Fibroblast of the aortic adventitia (primary cell): ENCODE measurements around the gene ITPRIP. TPM values are rescaled to one million over a fixed set of nuclear protein-coding genes. Genes with fewer than 3 reads are reported as not detected.
A peak's percentile ranks its signal among the peaks of the same experiment; 100 is the strongest.

Experiments
- DNase-seq: peaks from one replicate; pipeline ENCODE4 v3.0.0-alpha.2; 2010; ENCODE audit warnings: low read depth
- H3K4me3 ChIP-seq: 2 replicates; pipeline ENCODE4 v1.5.1; 2011; ENCODE audit warnings: low read depth, mild to moderate bottlenecking, control low read depth, low read length, moderate library complexity
- total RNA-seq: library from RNA; depleted of rRNA; stranded (reverse); fragments of >200 nt; gene quantifications from 2 replicates; pipeline ENCODE4 v1.2.3, GENCODE V29; 2012; ENCODE audit warnings: low replicate concordance
- TF ChIP-seq, protein P1 (sequence below): IDR thresholded peaks from 2 replicates; pipeline ENCODE4 v1.5.1; 2011; ENCODE audit warnings: mild to moderate bottlenecking, low read length, control low read depth, inconsistent platforms; ENCODE audit not compliant: insufficient read depth

ITPRIP gene
- total RNA-seq, 1 donor, result 15.7 TPM

DNA sequence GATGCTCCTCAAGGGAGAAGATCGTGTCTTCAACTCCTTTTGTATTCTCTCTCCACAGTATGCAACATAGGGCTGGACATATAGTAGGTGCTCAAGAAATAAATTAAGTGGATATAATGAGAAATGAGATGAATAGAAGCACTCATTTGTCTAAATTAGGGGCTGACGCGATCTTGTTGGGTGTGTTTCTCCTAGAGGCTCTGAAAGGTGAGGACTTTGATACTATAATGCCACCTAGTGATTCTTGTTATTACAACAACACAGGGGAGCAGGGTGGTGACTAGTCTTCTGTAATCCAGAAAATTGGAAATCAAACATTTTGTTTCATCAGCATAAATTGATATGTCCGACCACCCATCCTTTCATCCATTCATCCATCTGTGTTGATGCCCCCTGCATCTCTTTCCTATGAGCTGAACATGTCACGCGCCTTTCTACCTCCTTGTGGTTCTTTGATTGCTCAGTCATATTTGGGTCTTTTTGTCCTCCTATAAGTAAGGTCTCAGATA is 11.9 kb upstream of the ITPRIP start:
- TF ChIP-seq, protein P1, sequence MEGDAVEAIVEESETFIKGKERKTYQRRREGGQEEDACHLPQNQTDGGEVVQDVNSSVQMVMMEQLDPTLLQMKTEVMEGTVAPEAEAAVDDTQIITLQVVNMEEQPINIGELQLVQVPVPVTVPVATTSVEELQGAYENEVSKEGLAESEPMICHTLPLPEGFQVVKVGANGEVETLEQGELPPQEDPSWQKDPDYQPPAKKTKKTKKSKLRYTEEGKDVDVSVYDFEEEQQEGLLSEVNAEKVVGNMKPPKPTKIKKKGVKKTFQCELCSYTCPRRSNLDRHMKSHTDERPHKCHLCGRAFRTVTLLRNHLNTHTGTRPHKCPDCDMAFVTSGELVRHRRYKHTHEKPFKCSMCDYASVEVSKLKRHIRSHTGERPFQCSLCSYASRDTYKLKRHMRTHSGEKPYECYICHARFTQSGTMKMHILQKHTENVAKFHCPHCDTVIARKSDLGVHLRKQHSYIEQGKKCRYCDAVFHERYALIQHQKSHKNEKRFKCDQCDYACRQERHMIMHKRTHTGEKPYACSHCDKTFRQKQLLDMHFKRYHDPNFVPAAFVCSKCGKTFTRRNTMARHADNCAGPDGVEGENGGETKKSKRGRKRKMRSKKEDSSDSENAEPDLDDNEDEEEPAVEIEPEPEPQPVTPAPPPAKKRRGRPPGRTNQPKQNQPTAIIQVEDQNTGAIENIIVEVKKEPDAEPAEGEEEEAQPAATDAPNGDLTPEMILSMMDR, result peak; percentile 54
- no peak overlapping the region for H3K4me3 ChIP-seq
- DNase-seq, result peak; percentile 85

DNA sequence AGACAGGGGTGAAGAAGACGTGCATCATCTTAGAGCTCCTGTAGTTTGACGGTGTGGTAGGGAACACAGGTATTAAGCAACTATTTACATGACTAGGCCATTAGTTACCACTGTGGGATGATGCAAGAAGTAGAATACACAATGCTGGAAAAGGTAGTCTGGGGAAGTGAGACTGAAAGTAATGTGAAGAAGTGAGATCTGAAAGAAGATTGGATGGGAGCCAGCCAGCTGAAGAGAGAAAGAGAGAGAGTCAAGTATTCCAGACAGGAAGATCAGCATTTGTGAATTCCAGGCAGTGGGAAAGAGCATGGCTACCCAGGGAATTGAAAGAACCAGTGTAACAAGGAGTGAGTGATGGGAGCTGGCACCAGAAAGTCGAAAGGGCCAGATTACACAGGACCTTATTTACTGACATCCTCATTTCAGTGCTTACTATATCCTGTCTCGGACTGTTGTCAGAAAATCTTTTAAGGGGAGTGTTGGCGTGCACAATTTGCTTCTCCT is 11.4 kb upstream of the ITPRIP start:
- DNase-seq, result peak; percentile 78
- H3K4me3 ChIP-seq, result no peak overlapping the region
- TF ChIP-seq, protein P1, result no peak

DNA sequence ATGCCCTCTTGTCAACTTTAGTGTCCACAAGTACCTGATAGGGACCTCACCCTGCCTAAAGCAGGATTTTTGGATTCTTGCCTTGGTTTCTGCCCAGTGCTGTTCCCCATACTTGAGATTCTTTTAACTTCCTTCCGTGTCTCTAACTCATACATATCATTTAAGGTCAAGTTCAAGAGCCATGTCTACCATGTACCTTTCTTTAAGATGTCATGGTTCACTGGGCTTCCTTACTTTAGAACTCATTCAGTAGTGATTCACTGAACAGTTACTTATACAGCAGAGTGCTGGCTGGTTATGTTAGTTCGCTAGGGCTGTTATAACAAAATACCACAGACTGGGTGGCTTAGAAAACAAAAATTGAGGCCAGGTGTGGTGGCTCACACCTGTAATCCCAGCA is 10.3 kb upstream of the ITPRIP start:
- DNase-seq, result no peak
- TF ChIP-seq, protein P1, result no peak
- no peak overlapping the region for H3K4me3 ChIP-seq

DNA sequence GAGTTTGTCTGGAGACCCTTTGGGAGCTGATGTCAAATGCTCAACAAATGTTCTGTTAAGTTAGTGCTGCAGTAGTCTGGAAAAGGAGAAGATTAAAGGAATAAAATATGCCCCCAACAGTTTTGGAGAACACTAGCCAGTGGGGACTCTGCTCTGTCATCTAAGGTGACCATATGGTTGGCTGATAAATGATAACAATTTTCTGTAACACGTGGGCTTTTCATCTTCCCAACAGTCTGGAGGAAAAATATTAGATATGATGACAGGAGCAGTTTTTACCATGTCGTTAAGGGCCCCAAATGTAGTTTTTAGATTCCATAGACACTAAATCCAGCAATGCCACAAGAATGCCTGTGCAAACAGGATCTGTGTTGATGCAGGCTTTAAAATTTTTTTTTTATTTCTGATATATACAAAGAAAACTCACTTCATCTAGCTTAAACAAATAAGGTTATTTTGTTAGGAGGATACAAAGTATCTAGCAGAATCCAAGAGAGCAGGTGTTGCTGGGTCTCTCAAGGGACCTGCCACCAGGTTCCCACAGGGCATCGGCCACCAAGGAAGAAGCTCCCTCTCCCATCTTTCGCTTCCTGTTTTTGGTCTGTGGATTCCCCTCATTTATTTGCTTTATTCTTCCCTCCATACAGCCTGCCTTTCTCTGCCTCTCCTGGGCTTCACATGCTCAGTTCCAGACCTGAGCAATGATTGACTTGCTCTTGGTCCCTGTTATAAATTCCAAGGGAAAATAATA is 9.2 kb upstream of the ITPRIP start:
- DNase-seq, result no peak
- TF ChIP-seq, protein P1, result no peak
- no peak overlapping the region for H3K4me3 ChIP-seq

DNA sequence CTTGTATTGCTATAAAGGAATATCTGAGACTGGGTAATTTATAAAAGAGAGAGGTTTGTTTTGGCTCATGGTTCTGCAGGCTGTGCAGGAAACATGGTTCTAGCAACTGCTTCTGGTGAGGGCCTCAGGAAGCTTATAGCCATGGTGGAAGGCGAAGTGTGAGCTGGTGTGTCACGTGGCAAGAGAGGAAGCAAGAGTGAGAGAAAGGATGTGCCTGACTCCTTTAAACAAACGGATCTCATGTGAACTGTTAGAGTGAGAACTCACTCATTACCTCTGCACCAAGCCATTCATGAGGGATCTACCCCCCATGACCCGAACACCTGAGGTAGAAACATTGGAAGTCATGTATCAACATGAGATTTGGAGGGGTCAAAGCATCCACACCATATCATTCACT is 7.7 kb upstream of the ITPRIP start:
- TF ChIP-seq, protein P1, result no peak
- H3K4me3 ChIP-seq, result no peak overlapping the region
- no peak for DNase-seq

DNA sequence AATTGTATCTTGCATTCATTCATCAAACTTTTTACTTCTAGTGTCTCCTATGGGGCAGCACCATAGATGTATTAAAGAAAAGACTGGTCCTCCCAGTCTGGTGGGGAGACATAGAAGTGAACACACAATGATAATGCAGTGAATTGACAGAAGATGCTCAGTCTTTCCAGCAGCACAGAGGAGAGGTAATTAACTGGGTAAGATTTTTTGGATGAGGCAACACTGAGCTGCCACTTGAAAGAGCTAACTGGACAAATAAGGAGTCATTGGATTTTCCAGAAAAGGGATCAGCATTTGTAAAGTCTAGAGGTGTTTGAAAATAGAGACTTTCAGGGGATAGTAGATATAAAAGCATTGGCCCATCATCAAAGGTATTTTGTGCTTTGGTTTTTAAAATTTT is 7.2 kb upstream of the ITPRIP start:
- no peak overlapping the region for H3K4me3 ChIP-seq
- TF ChIP-seq, protein P1, result no peak
- DNase-seq, result no peak

DNA sequence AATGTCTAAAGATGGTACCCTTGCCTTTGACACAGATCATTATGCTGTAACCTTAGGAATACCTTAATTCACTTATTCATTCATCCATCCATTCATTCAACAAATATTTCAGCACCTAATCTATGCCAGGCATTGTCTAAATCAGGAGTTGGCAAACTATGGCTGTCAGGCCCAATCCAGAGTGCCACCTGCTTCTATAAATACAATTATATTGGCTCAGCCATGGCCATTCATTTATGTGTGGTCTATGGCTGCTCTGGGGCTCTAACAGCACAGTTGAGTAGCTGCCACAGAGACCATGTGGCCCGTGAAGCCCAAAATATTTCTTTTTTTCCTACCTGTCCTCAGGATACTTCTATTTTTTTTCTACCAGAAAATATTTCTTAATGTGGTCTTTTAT is 6.0 kb upstream of the ITPRIP start:
- DNase-seq, result no peak
- H3K4me3 ChIP-seq, result no peak overlapping the region

More for the DNA sequence above, 6.0 kb upstream of the ITPRIP start:
- TF ChIP-seq, protein P1, result no peak
